ENCODE data around the gene NRP1.

NRP1 gene

DNA sequence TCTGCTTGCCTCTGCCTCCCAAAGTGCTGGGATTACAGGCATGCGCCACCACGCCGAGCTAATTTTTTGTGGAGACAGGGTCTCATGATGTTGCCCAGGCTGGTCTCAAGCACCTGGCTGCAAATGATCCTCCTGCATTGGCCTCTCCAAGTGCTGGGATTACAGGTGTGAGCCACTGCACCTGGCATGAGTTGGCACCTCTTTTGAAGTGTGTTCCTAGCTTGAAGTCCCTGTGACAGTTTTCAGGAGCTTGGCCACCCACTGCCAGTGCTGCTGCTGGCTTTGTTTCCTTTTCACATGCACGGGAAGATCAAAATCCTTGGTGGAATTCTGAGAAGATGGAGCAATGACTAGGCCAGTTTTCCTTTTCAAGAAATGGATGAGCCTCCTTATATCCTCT lies 126.3 kb downstream of the NRP1 start:
- Histone ChIP-seq H3K27me3 (ENCODE audit: insufficient read depth, low read depth, severe bottlenecking) (no peaks in the 10 kb centered on the region), H3K36me3 (no peaks in the 10 kb centered on the region), H3K4me3 (ENCODE audit: low read depth, low read length) (no peak overlapping the region), H3K27ac (no peak overlapping the region), H3K9me3 (ENCODE audit: severe bottlenecking) (no peaks in the 10 kb centered on the region)
- TF ChIP-seq, protein P1, sequence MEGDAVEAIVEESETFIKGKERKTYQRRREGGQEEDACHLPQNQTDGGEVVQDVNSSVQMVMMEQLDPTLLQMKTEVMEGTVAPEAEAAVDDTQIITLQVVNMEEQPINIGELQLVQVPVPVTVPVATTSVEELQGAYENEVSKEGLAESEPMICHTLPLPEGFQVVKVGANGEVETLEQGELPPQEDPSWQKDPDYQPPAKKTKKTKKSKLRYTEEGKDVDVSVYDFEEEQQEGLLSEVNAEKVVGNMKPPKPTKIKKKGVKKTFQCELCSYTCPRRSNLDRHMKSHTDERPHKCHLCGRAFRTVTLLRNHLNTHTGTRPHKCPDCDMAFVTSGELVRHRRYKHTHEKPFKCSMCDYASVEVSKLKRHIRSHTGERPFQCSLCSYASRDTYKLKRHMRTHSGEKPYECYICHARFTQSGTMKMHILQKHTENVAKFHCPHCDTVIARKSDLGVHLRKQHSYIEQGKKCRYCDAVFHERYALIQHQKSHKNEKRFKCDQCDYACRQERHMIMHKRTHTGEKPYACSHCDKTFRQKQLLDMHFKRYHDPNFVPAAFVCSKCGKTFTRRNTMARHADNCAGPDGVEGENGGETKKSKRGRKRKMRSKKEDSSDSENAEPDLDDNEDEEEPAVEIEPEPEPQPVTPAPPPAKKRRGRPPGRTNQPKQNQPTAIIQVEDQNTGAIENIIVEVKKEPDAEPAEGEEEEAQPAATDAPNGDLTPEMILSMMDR (IDR thresholded peaks at IDR 0.05; ENCODE audit: low read depth, low read length): no peak
- DNase-seq: no peak

DNA sequence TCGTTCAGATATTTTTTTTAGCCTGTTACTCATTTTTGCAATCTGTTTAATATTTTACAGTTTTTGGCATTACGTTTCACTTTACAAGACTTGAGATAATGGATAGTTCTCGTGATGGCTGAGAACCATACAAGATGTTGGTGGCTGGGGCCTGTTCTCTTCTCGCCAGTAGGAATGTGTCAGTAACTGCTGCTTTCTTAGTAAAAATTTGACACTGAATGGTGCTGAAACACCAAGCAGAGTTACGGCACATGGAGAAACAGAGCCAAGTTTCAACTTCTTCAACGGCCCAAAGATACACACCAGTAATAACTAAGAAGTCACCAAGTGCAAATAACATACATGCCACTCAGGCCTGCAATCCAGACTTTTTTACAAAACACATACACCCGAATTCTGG lies 130.4 kb downstream of the NRP1 start:
- no peaks in the 10 kb centered on the region for H3K36me3 ChIP-seq
- H3K27me3 ChIP-seq (ENCODE audit: insufficient read depth, low read depth, severe bottlenecking): no peaks in the 10 kb centered on the region
- no peaks in the 10 kb centered on the region for H3K9me3 ChIP-seq (ENCODE audit: severe bottlenecking)
- TF ChIP-seq, protein P1 (IDR thresholded peaks at IDR 0.05; ENCODE audit: low read depth, low read length): no peak
- H3K27ac ChIP-seq: no peak overlapping the region
- no peak overlapping the region for H3K4me3 ChIP-seq (ENCODE audit: low read depth, low read length)
- DNase-seq: no peak

DNA sequence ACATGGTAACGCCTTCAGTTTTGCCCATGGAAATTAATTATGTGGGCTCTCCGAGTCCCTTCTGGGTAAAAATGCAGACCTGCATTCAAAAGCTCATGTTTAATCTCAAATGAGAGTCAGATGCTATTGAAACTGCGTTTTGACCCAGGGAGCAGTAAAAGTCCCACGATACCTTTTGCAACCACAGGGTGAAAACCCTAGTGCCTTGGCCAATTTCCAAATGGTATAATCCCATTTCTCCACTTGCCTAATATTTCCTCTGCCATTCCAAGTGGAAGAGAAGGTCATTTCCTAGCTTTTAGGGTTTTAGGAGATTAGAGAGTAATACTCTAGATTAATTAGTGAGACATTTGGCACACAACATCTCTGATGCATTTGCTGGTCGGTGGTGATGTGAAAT lies 132.5 kb downstream of the NRP1 start:
- H3K27ac ChIP-seq: no peak overlapping the region
- DNase-seq: no peak
- no peaks in the 10 kb centered on the region for H3K36me3 ChIP-seq

DNA sequence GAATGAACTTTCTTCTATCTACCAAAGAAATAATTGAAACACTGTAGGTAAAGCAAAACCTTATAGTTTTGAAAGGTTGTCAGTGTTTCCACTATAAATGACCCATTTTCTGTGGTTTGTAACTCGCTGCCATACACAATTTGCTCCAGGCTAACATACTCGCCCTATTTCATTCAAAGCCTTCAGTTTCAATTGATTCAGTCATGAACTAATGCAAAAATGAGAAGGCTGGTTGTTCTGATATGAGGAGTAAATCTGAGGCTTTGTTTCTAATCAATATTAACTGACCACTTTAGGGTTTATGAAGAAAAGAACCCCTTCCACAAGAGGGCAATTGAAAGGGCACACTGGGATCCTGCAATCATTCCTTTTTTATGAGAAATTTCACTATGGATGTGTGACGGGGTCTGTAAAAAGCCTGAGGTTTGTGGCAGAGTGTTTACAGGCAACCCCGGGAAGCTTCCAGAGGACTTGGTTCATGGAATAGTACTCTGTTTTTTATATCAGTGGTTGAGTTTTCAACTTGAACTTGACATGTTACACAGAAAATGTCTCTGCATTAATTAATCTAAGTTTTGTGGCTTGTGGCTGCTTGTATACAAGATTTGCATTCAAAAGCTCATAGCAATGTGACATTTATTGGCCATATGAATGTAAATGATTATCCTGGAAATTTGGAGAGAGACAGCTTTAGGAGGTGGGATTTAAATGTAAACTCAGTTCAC lies 133.2 kb downstream of the NRP1 start:
- H3K4me3 ChIP-seq (ENCODE audit: low read depth, low read length): no peak overlapping the region
- H3K27ac ChIP-seq: no peak overlapping the region
- TF ChIP-seq, protein P1 (IDR thresholded peaks at IDR 0.05; ENCODE audit: low read depth, low read length): no peak
- H3K27me3 ChIP-seq (ENCODE audit: insufficient read depth, low read depth, severe bottlenecking): no peaks in the 10 kb centered on the region
- no peaks in the 10 kb centered on the region for H3K9me3 ChIP-seq (ENCODE audit: severe bottlenecking)
- DNase-seq: no peak
- no peaks in the 10 kb centered on the region for H3K36me3 ChIP-seq

More for the DNA sequence above, 132.5 kb downstream of the NRP1 start:
- H3K27me3 ChIP-seq (ENCODE audit: insufficient read depth, low read depth, severe bottlenecking): no peaks in the 10 kb centered on the region
- TF ChIP-seq, protein P1 (IDR thresholded peaks at IDR 0.05; ENCODE audit: low read depth, low read length): no peak
- H3K4me3 ChIP-seq (ENCODE audit: low read depth, low read length): no peak overlapping the region
- H3K9me3 ChIP-seq (ENCODE audit: severe bottlenecking): no peaks in the 10 kb centered on the region

DNA sequence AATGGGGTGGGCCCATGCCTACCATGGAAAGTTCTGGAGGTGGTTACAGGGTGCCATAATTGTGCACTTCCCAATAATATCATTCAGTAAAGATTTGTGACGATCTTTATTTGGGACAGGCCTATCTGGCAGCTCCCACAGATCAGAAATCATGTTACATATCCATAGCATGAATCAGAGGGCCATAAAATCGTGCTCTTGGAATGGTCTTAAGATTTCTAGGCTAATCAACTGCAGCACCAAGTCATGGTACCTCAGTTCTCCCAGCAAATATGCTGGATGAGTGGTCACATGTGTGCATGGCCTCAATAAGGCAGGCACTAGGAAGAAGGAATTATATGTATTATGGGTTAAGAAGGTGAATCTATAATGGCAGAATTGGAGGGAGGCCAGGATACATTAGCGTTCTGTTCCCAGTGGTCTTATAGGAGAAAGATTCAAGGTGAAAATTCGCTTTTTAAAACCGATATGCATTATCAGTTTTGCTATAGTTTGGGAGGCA lies 134.7 kb downstream of the NRP1 start:
- no peaks in the 10 kb centered on the region for H3K36me3 ChIP-seq
- TF ChIP-seq, protein P1 (IDR thresholded peaks at IDR 0.05; ENCODE audit: low read depth, low read length): no peak
- no peak for DNase-seq
- H3K27ac ChIP-seq: no peak overlapping the region
- H3K4me3 ChIP-seq (ENCODE audit: low read depth, low read length): no peak overlapping the region
- no peaks in the 10 kb centered on the region for H3K9me3 ChIP-seq (ENCODE audit: severe bottlenecking)
- H3K27me3 ChIP-seq (ENCODE audit: insufficient read depth, low read depth, severe bottlenecking): no peaks in the 10 kb centered on the region

DNA sequence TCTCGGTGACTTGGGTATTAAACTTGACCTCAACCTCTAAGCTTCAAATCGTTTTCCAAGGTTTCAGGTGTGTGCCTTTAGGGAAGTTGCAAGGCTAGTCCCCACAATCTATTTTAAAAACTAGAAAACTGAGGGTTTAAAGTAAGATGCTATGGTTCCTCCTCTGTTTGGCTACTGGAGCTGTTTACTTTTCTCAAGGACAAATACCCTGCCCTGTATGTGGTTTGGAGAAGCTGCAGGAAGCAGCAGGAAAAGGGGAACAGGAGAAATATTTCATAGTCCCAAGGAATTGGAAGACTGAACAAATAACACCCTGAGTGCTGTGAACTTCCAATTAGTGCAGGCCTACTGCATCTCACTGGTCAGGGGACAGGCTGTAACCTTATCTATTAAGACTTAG lies 135.9 kb downstream of the NRP1 start:
- Histone ChIP-seq H3K27ac (no peak overlapping the region), H3K4me3 (ENCODE audit: low read depth, low read length) (no peak overlapping the region), H3K9me3 (ENCODE audit: severe bottlenecking) (no peaks in the 10 kb centered on the region), H3K36me3 (no peaks in the 10 kb centered on the region), H3K27me3 (ENCODE audit: insufficient read depth, low read depth, severe bottlenecking) (no peaks in the 10 kb centered on the region)
- TF ChIP-seq, protein P1 (IDR thresholded peaks at IDR 0.05; ENCODE audit: low read depth, low read length): no peak
- no peak for DNase-seq

All from WERI-Rb-1 (cell line).